Trophoblast cell (in vitro differentiated cells and primary cell): Measurements from ENCODE around the gene RCN1.
"Not testable (repeated sequence)": the region's sequence is repeated elsewhere in the genome, so short reads cannot be mapped to it uniquely, and the experiment has no call there.

Source experiments
- DNase-seq, 2 donors: peaks; one replicate each; pipeline ENCODE4 v3.0.0-alpha.2; 2016
- H2AFZ ChIP-seq: 2 replicates; pipeline ENCODE4 v1.6.1; 2013; ENCODE audit warnings: low read length, moderate library complexity, mild to moderate bottlenecking; ENCODE audit not compliant: insufficient read depth, poor library complexity
- H2AK5ac ChIP-seq: 2 replicates; pipeline ENCODE4 v1.6.1; 2013; ENCODE audit warnings: mild to moderate bottlenecking, low read length
- H2BK120ac ChIP-seq: 2 replicates; pipeline ENCODE4 v1.6.1; 2013; ENCODE audit warnings: low read length, mild to moderate bottlenecking, moderate library complexity; ENCODE audit not compliant: insufficient read depth, poor library complexity
- H2BK12ac ChIP-seq: 2 replicates; pipeline ENCODE4 v1.6.1; 2013; ENCODE audit warnings: mild to moderate bottlenecking, low read length, moderate library complexity
- H2BK5ac ChIP-seq: 2 replicates; pipeline ENCODE4 v1.6.1; 2013; ENCODE audit warnings: low read length, low read depth, moderate library complexity, mild to moderate bottlenecking; ENCODE audit not compliant: poor library complexity
- H3K14ac ChIP-seq: 2 replicates; pipeline ENCODE4 v1.6.1; 2013; ENCODE audit warnings: mild to moderate bottlenecking, low read length
- H3K18ac ChIP-seq: 2 replicates; pipeline ENCODE4 v1.6.1; 2013; ENCODE audit warnings: mild to moderate bottlenecking, low read length
- H3K23ac ChIP-seq: 2 replicates; pipeline ENCODE4 v1.6.1; 2013; ENCODE audit warnings: low read length
- H3K27ac ChIP-seq: 2 replicates; pipeline ENCODE4 v1.5.1; 2013; ENCODE audit warnings: low read depth, mild to moderate bottlenecking, inconsistent platforms, low read length, moderate library complexity
- H3K27me3 ChIP-seq: 2 replicates; pipeline ENCODE4 v1.6.1; 2013; ENCODE audit warnings: inconsistent platforms, mild to moderate bottlenecking, low read length, moderate library complexity; ENCODE audit not compliant: insufficient read depth
- H3K36me3 ChIP-seq, 2 experiments: 1 replicate in 1 of 2; 2 replicates in 1 of 2; pipeline ENCODE4 v1.6.1; 2013; ENCODE audit warnings: low read length in 2 of 2, mild to moderate bottlenecking in 2 of 2, moderate library complexity in 1 of 2; ENCODE audit not compliant: insufficient read depth in 2 of 2, control insufficient read depth in 1 of 2
- H3K4ac ChIP-seq: 2 replicates; pipeline ENCODE4 v1.6.1; 2013; ENCODE audit warnings: low read depth, mild to moderate bottlenecking, low read length, moderate library complexity
- H3K4me1 ChIP-seq, 2 experiments: 1 replicate in 1 of 2; 2 replicates in 1 of 2; pipeline ENCODE4 v1.6.1; 2013; ENCODE audit warnings: low read length in 2 of 2, mild to moderate bottlenecking in 2 of 2, moderate library complexity in 1 of 2; ENCODE audit not compliant: insufficient read depth in 2 of 2, control insufficient read depth in 1 of 2
- H3K4me2 ChIP-seq: 2 replicates; pipeline ENCODE4 v1.6.1; 2013; ENCODE audit warnings: inconsistent platforms, mild to moderate bottlenecking, low read length, moderate library complexity
- H3K4me3 ChIP-seq: 2 replicates; pipeline ENCODE4 v1.5.1; 2013; ENCODE audit warnings: mild to moderate bottlenecking, low read depth, low read length, inconsistent platforms
- H3K79me1 ChIP-seq: one replicate; pipeline ENCODE4 v1.6.1; 2013; ENCODE audit warnings: low read length
- H3K79me2 ChIP-seq: 2 replicates; pipeline ENCODE4 v1.6.1; 2013; ENCODE audit warnings: low read length, mild to moderate bottlenecking; ENCODE audit not compliant: control insufficient read depth, insufficient read depth, poor library complexity
- H3K9ac ChIP-seq: 2 replicates; pipeline ENCODE4 v1.6.1; 2013; ENCODE audit warnings: mild to moderate bottlenecking, low read length
- H3K9me3 ChIP-seq: 2 replicates; pipeline ENCODE4 v1.6.1; 2013; ENCODE audit warnings: low read depth, mild to moderate bottlenecking, control low read depth, inconsistent platforms, low read length; ENCODE audit not compliant: insufficient read depth
- H4K12ac ChIP-seq: 2 replicates; pipeline ENCODE4 v1.6.1; 2013; ENCODE audit warnings: low read depth, mild to moderate bottlenecking, low read length, moderate library complexity
- H4K8ac ChIP-seq: 2 replicates; pipeline ENCODE4 v1.6.1; 2013; ENCODE audit warnings: low read depth, mild to moderate bottlenecking, low read length, moderate library complexity
- H4K91ac ChIP-seq: one replicate; pipeline ENCODE4 v1.6.1; 2013; ENCODE audit warnings: low read depth, mild to moderate bottlenecking, low read length, moderate library complexity
- WGBS: extraction: QIAGEN DNeasy Blood & Tissue Kit; methylation state at CpG from one replicate; pipeline ENCODE4 v1.1.7; 2013; ENCODE audit warnings: missing lambda C conversion rate; ENCODE audit not compliant: insufficient read length, insufficient coverage; ENCODE audit errors: extremely low coverage; 5-methylcytosine and 5-hydroxymethylcytosine counted together

The RCN1 gene

GRCh38 chr11:32103121-32103719, 12.3 kb downstream of the RCN1 start:
- H3K4me1 ChIP-seq, H2AK5ac ChIP-seq: not testable (repeated sequence)
- no CpG with 5 or more reads among the region's 11 CpGs for WGBS

GRCh38 chr11:32103941-32104340, 13.1 kb downstream of the RCN1 start:
- no peak overlapping the region for H4K8ac ChIP-seq
- H3K9me3 ChIP-seq = no peaks in the 10 kb centered on the region
- H2AK5ac ChIP-seq = no peak overlapping the region
- H3K4me3 ChIP-seq = no peak overlapping the region
- no peak overlapping the region for H3K27ac ChIP-seq
- no peak overlapping the region for H2BK12ac ChIP-seq
- no peaks in the 10 kb centered on the region for H3K4me1 ChIP-seq
- no peaks in the 10 kb centered on the region for H3K79me1 ChIP-seq
- no peak overlapping the region for H4K91ac ChIP-seq
- peaks cover 25 to 52% of the 10 kb centered on the region in 2 experiments for H3K36me3 ChIP-seq
- no peak overlapping the region for H2BK120ac ChIP-seq
- no CpG with 5 or more reads among the region's 5 CpGs for WGBS
- no peak for DNase-seq
- no peak overlapping the region for H3K18ac ChIP-seq
- no peak overlapping the region for H3K4me2 ChIP-seq
- H3K23ac ChIP-seq = no peak overlapping the region
- no peak overlapping the region for H3K14ac ChIP-seq
- no peak overlapping the region for H3K9ac ChIP-seq
- no peaks in the 10 kb centered on the region for H3K27me3 ChIP-seq
- no peak overlapping the region for H4K12ac ChIP-seq
- H3K4ac ChIP-seq = no peak overlapping the region
- no peaks in the 10 kb centered on the region for H3K79me2 ChIP-seq
- H2AFZ ChIP-seq = no peak overlapping the region
- H2BK5ac ChIP-seq = no peak overlapping the region

More at GRCh38 chr11:32103121-32103719, 12.3 kb downstream of the RCN1 start:
- not testable (repeated sequence) for H3K79me1 ChIP-seq, H3K9ac ChIP-seq, H2BK12ac ChIP-seq, H4K91ac ChIP-seq, H2AFZ ChIP-seq, H2BK5ac ChIP-seq, H3K18ac ChIP-seq, H3K4ac ChIP-seq, DNase-seq, H3K23ac ChIP-seq, H2BK120ac ChIP-seq, H3K27me3 ChIP-seq, H3K14ac ChIP-seq, H4K8ac ChIP-seq, H4K12ac ChIP-seq, H3K79me2 ChIP-seq, H3K27ac ChIP-seq, H3K4me3 ChIP-seq, H3K4me2 ChIP-seq, H3K9me3 ChIP-seq
- peaks cover 30 to 59% of the 10 kb centered on the region in 2 experiments for H3K36me3 ChIP-seq

DNA sequence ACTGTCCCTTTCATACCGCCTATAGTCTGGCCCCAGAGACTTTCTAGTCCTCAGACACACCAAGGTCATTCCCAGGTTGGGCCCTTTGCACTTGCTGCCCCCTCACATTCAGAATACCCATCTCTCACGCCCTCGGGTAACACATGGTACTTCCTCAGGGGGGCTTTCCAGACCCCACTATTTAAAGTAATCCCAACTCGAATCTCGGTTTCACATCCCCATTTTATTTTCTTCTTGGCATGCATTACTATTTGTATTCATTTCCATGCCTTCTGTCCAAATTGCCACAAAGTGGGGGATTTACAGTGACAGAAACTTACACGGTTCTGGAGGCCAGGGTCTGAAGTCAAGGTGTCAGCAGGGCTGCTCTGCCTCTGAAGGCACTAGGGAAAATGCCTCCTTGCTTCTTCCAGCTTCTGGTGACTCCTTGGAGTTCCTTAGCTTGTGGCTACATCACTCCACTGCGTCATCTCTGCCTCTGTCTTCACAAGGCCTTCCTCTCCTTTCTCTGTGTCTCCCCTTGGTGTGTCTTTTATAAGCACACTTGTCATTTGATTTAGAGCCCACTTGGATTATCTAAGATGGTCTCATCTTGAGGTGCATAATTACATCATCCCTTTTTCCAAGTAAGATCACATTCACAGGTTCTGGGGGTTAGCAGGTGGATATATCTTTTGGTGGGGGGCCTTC, 15.1 kb downstream of the RCN1 start:
- H2AFZ ChIP-seq = no peak overlapping the region
- H3K79me2 ChIP-seq = no peaks in the 10 kb centered on the region
- H3K14ac ChIP-seq = no peak overlapping the region
- no peak overlapping the region for H3K27ac ChIP-seq
- no peak for DNase-seq
- no peak overlapping the region for H4K12ac ChIP-seq
- no peaks in the 10 kb centered on the region for H3K79me1 ChIP-seq
- H3K23ac ChIP-seq = no peak overlapping the region
- no peak overlapping the region for H2BK120ac ChIP-seq
- H3K4me1 ChIP-seq = no peaks in the 10 kb centered on the region
- no peak overlapping the region for H2BK12ac ChIP-seq
- no peak overlapping the region for H2BK5ac ChIP-seq
- H3K4me2 ChIP-seq = no peak overlapping the region
- H3K27me3 ChIP-seq = no peaks in the 10 kb centered on the region
- no peak overlapping the region for H2AK5ac ChIP-seq
- H3K36me3 ChIP-seq = peaks cover 13 to 35% of the 10 kb centered on the region in 2 experiments
- H3K4ac ChIP-seq = no peak overlapping the region
- H3K9ac ChIP-seq = no peak overlapping the region
- no CpG with 5 or more reads among the region's 7 CpGs for WGBS
- no peaks in the 10 kb centered on the region for H3K9me3 ChIP-seq
- no peak overlapping the region for H4K8ac ChIP-seq
- no peak overlapping the region for H3K18ac ChIP-seq
- H4K91ac ChIP-seq = no peak overlapping the region
- H3K4me3 ChIP-seq = no peak overlapping the region

DNA sequence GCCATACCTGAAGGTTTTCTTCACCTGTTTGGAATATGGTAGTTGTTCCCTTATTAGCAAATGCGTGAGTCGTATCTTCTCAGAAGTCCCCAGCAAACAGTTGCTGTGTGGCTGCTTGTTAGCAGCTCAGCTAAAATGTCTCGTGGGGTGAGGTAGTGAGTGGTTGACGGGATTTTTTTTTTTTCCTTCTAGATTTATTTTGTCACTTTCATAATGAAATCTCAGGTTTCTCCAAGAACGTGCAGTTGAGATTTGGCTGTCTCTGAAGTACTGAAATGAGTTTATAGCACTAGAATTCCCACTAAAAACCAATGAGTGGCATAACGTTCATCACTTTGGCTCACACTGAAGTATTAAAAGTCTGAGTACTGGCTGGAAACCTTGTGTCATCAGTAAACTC, 16.8 kb downstream of the RCN1 start:
- WGBS = no CpG with 5 or more reads among the region's 6 CpGs

More for the DNA sequence above, 16.8 kb downstream of the RCN1 start:
- no peak overlapping the region for H3K4me3 ChIP-seq
- H3K4me2 ChIP-seq = no peak overlapping the region
- H2BK120ac ChIP-seq = no peak overlapping the region
- no peak overlapping the region for H3K18ac ChIP-seq
- H3K36me3 ChIP-seq = peaks cover 5 to 20% of the 10 kb centered on the region in 2 experiments
- H4K8ac ChIP-seq = no peak overlapping the region
- H3K4ac ChIP-seq = no peak overlapping the region
- H3K9me3 ChIP-seq = no peaks in the 10 kb centered on the region
- no peak overlapping the region for H2BK12ac ChIP-seq
- H2BK5ac ChIP-seq = no peak overlapping the region
- no peaks in the 10 kb centered on the region for H3K79me2 ChIP-seq
- H4K91ac ChIP-seq = no peak overlapping the region
- H3K79me1 ChIP-seq = no peaks in the 10 kb centered on the region
- H3K27ac ChIP-seq = no peak overlapping the region
- no peaks in the 10 kb centered on the region for H3K27me3 ChIP-seq
- H2AK5ac ChIP-seq = no peak overlapping the region
- H3K9ac ChIP-seq = no peak overlapping the region
- no peak for DNase-seq
- H4K12ac ChIP-seq = no peak overlapping the region
- no peak overlapping the region for H3K23ac ChIP-seq
- no peak overlapping the region for H3K14ac ChIP-seq
- H2AFZ ChIP-seq = no peak overlapping the region
- no peaks in the 10 kb centered on the region for H3K4me1 ChIP-seq
